A549 (cell line): Measurements from ENCODE around the gene OVOL1. TPM values are rescaled to one million over a fixed set of nuclear protein-coding genes. Genes with fewer than 3 reads are reported as not detected.

Experiments
- ATAC-seq, 2 experiments: fragments of 200-7000 bp in 1 of 2; fragments of >200 bp in 1 of 2; cut with Nextera tagmentation in 1 of 2; cut with Tn5 transposase in 1 of 2; 3 replicates each; pipeline versions ENCODE4 v1.8.0 to v1.9.1; 2018 to 2020; ENCODE audit warnings: mild to moderate bottlenecking in 1 of 2, moderate library complexity in 1 of 2
- CTCF ChIA-PET: fragments of 300-600 bp; sonication (Branson Sonifier 250); formaldehyde crosslinking; extraction: SDS; loops from one replicate; lab custom pipeline; 2021; ENCODE audit warnings: antibody characterized with exemption, inconsistent platforms; lab: Yijun Ruan, JAX
- POLR2A ChIA-PET: fragments of 350-600 bp; formaldehyde crosslinking; extraction: SDS; loops from one replicate; lab custom pipeline; 2021; ENCODE audit warnings: antibody characterized with exemption, inconsistent platforms; lab: Yijun Ruan, JAX
- DNase-seq, 2 experiments: peaks; one replicate each; pipeline versions ENCODE4 v3.0.0 to v3.0.0-alpha.2; 2011 to 2016; ENCODE audit warnings: low read depth in 1 of 2, low spot score in 1 of 2
- FAIRE-seq: peaks from 2 replicates; lab custom pipeline; 2011; peaks lifted over from hg19 to GRCh38; lab: Jason Lieb, UNC
- H3K27ac ChIP-seq, 2 experiments: fragments of >200 bp; sonication (Bioruptor Twin); formaldehyde crosslinking; 3 replicates each; pipeline ENCODE4 v1.5.1; 2016 to 2017
- H3K4me1 ChIP-seq: fragments of >200 bp; sonication (Bioruptor Twin); formaldehyde crosslinking; 3 replicates; pipeline ENCODE4 v1.6.1; 2016
- H3K4me2 ChIP-seq: fragments of >200 bp; sonication (Bioruptor Twin); formaldehyde crosslinking; 3 replicates; pipeline ENCODE4 v1.6.1; 2016
- H3K4me3 ChIP-seq: fragments of >200 bp; sonication (Bioruptor Twin); formaldehyde crosslinking; 3 replicates; pipeline ENCODE4 v1.5.1; 2016
- H3K9me3 ChIP-seq: fragments of >200 bp; sonication (Bioruptor Twin); formaldehyde crosslinking; 3 replicates; pipeline ENCODE4 v1.6.1; 2016
- BCL3 ChIP-seq: fragments of >200 bp; sonication (Bioruptor Twin); formaldehyde crosslinking; IDR thresholded peaks from 3 replicates; pipeline ENCODE4 v1.6.1; 2016
- BHLHE40 ChIP-seq: IDR thresholded peaks from 2 replicates; pipeline ENCODE4 v1.6.1; 2012; ENCODE audit warnings: low read depth, low read length, inconsistent platforms
- CBX8 ChIP-seq: fragments of 200-600 bp; sonication (generic); IDR thresholded peaks from 2 replicates; pipeline ENCODE4 v1.6.1; 2016
- EHMT2 ChIP-seq: fragments of 200-600 bp; sonication (generic); IDR thresholded peaks from 2 replicates; pipeline ENCODE4 v1.6.1; 2016; ENCODE audit warnings: antibody characterized with exemption, low read depth, mild to moderate bottlenecking, moderate library complexity
- EP300 ChIP-seq, 2 experiments: fragments of >200 bp; sonication (Bioruptor Twin); formaldehyde crosslinking; IDR thresholded peaks; 2 replicates in 1 of 2; 3 replicates in 1 of 2; pipeline ENCODE4 v1.6.1; 2016 to 2017
- ESRRA ChIP-seq: fragments of 150-350 bp; IDR thresholded peaks from 2 replicates; pipeline ENCODE4 v1.6.1; 2014; ENCODE audit warnings: mild to moderate bottlenecking, low read length, borderline replicate concordance
- FOSB ChIP-seq: fragments of 250-450 bp; sonication (Bioruptor Pico); IDR thresholded peaks from 2 replicates; pipeline ENCODE4 v1.5.0; 2020; ENCODE audit warnings: mild to moderate bottlenecking, moderate library complexity
- FOSL2 ChIP-seq, 2 experiments: fragments of 450-650 bp in 1 of 2; fragments of >200 bp in 1 of 2; sonication (Bioruptor Twin) in 1 of 2; formaldehyde crosslinking; IDR thresholded peaks; 2 replicates each; pipeline versions ENCODE4 v1.5.0 to v1.6.1; 2016 to 2020; ENCODE audit warnings: mild to moderate bottlenecking in 1 of 2, moderate library complexity in 1 of 2
- FOXS1 ChIP-seq: fragments of 250-450 bp; sonication (Bioruptor Pico); IDR thresholded peaks from 2 replicates; pipeline ENCODE4 v1.5.0; 2020; ENCODE audit warnings: mild to moderate bottlenecking, moderate library complexity
- HDAC2 ChIP-seq: fragments of 200-600 bp; sonication (generic); IDR thresholded peaks from 2 replicates; pipeline ENCODE4 v1.6.1; 2016
- HES2 ChIP-seq: fragments of >200 bp; sonication (Bioruptor Twin); formaldehyde crosslinking; IDR thresholded peaks from 2 replicates; pipeline ENCODE4 v1.6.1; 2016
- HEYL ChIP-seq: fragments of 250-450 bp; sonication (Bioruptor Pico); IDR thresholded peaks from 2 replicates; pipeline ENCODE4 v1.8.0; 2021; ENCODE audit warnings: mild to moderate bottlenecking, moderate library complexity
- HMGXB4 ChIP-seq: fragments of 250-450 bp; sonication (Bioruptor Pico); IDR thresholded peaks from 2 replicates; pipeline ENCODE4 v1.5.0; 2021; ENCODE audit warnings: mild to moderate bottlenecking, moderate library complexity, borderline replicate concordance
- HOXA7 ChIP-seq: fragments of 250-450 bp; sonication (Bioruptor Pico); IDR thresholded peaks from 2 replicates; pipeline ENCODE4 v1.5.0; 2020; ENCODE audit warnings: mild to moderate bottlenecking, moderate library complexity
- JUN ChIP-seq, 2 experiments: fragments of >200 bp; sonication (Bioruptor Twin); formaldehyde crosslinking; IDR thresholded peaks; 2 replicates in 1 of 2; 3 replicates in 1 of 2; pipeline ENCODE4 v1.6.1; 2016 to 2017
- JUNB ChIP-seq: fragments of >200 bp; sonication (Bioruptor Twin); formaldehyde crosslinking; IDR thresholded peaks from 2 replicates; pipeline ENCODE4 v1.6.1; 2016
- KDM1A ChIP-seq: fragments of 200-600 bp; sonication (generic); IDR thresholded peaks from 2 replicates; pipeline ENCODE4 v1.6.1; 2016; ENCODE audit warnings: low read depth, mild to moderate bottlenecking
- KDM5A ChIP-seq: fragments of 200-600 bp; sonication (generic); IDR thresholded peaks from 2 replicates; pipeline ENCODE4 v1.6.1; 2016; ENCODE audit warnings: antibody characterized with exemption, mild to moderate bottlenecking
- MAFK ChIP-seq: fragments of 450-650 bp; IDR thresholded peaks from 2 replicates; pipeline ENCODE4 v1.6.1; 2014; ENCODE audit not compliant: partially characterized antibody
- MAZ ChIP-seq: fragments of 150-350 bp; IDR thresholded peaks from 2 replicates; pipeline ENCODE4 v1.6.1; 2014; ENCODE audit warnings: antibody characterized with exemption, low read depth, low read length, borderline replicate concordance
- MYC ChIP-seq: IDR thresholded peaks from 2 replicates; pipeline ENCODE4 v1.6.1; 2012; ENCODE audit warnings: mild to moderate bottlenecking, inconsistent platforms, low read length, improper control_type of control experiment, borderline replicate concordance
- NR3C1 ChIP-seq: fragments of >200 bp; sonication (Bioruptor Twin); formaldehyde crosslinking; IDR thresholded peaks from 3 replicates; pipeline ENCODE4 v1.6.1; 2017
- PHF8 ChIP-seq: fragments of 200-600 bp; sonication (generic); IDR thresholded peaks from 2 replicates; pipeline ENCODE4 v1.6.1; 2016; ENCODE audit warnings: low read depth, mild to moderate bottlenecking, antibody characterized with exemption, moderate library complexity, borderline replicate concordance
- POLR2A ChIP-seq: IDR thresholded peaks from 2 replicates; pipeline ENCODE4 v1.6.1; 2012; ENCODE audit warnings: mild to moderate bottlenecking, low read length
- RFX5 ChIP-seq: fragments of 450-650 bp; IDR thresholded peaks from 2 replicates; pipeline ENCODE4 v1.7.1; 2014; ENCODE audit warnings: antibody characterized with exemption, mild to moderate bottlenecking, moderate library complexity
- SREBF2 ChIP-seq: fragments of 450-650 bp; IDR thresholded peaks from 2 replicates; pipeline ENCODE4 v1.6.1; 2014; ENCODE audit warnings: mild to moderate bottlenecking, moderate library complexity
- TFCP2L1 ChIP-seq: fragments of 250-450 bp; sonication (Bioruptor Pico); IDR thresholded peaks from 2 replicates; pipeline ENCODE4 v1.5.0; 2021; ENCODE audit warnings: mild to moderate bottlenecking
- WGBS: methylation state at CpG from one replicate; pipeline ENCODE4 v1.1.6; 2017; ENCODE audit errors: missing lambda C conversion rate; 5-methylcytosine and 5-hydroxymethylcytosine counted together
- polyA plus RNA-seq, 4 experiments: library from polyadenylated mRNA; depleted of rRNA in 3 of 4; stranded (reverse); fragments of >200 nt; fragmentation: RNase III in 1 of 4; extraction: RNeasy Plus Mini Kit Qiagen cat#74134 plus additional on column Dnase treatment in 1 of 4; gene quantifications; 2 replicates in 3 of 4; 3 replicates in 1 of 4; pipeline ENCODE4 v1.2.3, GENCODE V29; 2011 to 2017
- TF ChIP-seq, protein P1 (sequence below): fragments of 450-650 bp; IDR thresholded peaks from 2 replicates; pipeline ENCODE4 v1.6.1; 2014; ENCODE audit warnings: antibody characterized with exemption
- TF ChIP-seq, protein P2 (sequence below): fragments of >200 bp; sonication (Bioruptor Twin); formaldehyde crosslinking; IDR thresholded peaks from 3 replicates; pipeline ENCODE4 v1.5.1; 2016

OVOL1 gene
- polyA plus RNA-seq, 2 of the 4 experiments (the other 2 are of a cell fraction) = not detected

DNA sequence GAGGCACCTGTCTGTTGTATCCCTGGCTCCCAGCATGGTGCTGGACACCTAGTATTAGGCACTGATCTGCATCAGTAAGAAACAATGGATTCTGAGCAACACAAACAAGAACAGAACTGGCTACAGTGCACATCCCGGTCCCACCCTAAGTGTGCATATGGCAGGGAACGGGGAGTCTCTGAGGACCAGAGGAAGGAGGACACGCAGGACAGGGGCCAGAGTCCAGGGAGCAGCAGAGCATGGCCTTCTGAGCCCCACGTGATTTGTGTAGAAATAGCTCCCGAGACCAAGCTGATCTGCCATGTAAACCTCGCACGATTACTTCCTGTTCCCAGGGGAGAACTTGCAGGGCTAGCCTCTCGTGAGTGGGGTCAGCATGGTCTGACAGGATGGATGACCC lies 34.2 kb downstream of the OVOL1 start:
- TF ChIP-seq, protein P1, sequence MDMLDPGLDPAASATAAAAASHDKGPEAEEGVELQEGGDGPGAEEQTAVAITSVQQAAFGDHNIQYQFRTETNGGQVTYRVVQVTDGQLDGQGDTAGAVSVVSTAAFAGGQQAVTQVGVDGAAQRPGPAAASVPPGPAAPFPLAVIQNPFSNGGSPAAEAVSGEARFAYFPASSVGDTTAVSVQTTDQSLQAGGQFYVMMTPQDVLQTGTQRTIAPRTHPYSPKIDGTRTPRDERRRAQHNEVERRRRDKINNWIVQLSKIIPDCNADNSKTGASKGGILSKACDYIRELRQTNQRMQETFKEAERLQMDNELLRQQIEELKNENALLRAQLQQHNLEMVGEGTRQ = no peak
- TF ChIP-seq MAFK = no peak
- TF ChIP-seq ESRRA = no peak
- TF ChIP-seq KDM5A = no peak
- no peak for TF ChIP-seq EP300 (IDR thresholded peaks at IDR 0.05)
- TF ChIP-seq JUNB = no peak
- no peak for TF ChIP-seq JUN (IDR thresholded peaks at IDR 0.05)
- TF ChIP-seq FOXS1 = no peak
- no peak for TF ChIP-seq EHMT2
- TF ChIP-seq FOSL2 (IDR thresholded peaks at IDR 0.05) = no peak
- no peak for TF ChIP-seq FOSL2 (CRISPR knock-in tag; IDR thresholded peaks at IDR 0.05)
- no peak for TF ChIP-seq CBX8
- no peak for TF ChIP-seq HES2
- TF ChIP-seq HOXA7 = no peak
- no peak for TF ChIP-seq FOSB (CRISPR knock-in tag)
- TF ChIP-seq HMGXB4 (CRISPR knock-in tag) = no peak
- TF ChIP-seq POLR2A = no peak
- TF ChIP-seq, protein P2, sequence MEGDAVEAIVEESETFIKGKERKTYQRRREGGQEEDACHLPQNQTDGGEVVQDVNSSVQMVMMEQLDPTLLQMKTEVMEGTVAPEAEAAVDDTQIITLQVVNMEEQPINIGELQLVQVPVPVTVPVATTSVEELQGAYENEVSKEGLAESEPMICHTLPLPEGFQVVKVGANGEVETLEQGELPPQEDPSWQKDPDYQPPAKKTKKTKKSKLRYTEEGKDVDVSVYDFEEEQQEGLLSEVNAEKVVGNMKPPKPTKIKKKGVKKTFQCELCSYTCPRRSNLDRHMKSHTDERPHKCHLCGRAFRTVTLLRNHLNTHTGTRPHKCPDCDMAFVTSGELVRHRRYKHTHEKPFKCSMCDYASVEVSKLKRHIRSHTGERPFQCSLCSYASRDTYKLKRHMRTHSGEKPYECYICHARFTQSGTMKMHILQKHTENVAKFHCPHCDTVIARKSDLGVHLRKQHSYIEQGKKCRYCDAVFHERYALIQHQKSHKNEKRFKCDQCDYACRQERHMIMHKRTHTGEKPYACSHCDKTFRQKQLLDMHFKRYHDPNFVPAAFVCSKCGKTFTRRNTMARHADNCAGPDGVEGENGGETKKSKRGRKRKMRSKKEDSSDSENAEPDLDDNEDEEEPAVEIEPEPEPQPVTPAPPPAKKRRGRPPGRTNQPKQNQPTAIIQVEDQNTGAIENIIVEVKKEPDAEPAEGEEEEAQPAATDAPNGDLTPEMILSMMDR = no peak
- TF ChIP-seq MAZ = no peak
- TF ChIP-seq HEYL (CRISPR knock-in tag) = no peak
- TF ChIP-seq TFCP2L1 = no peak
- H3K4me2 ChIP-seq = no peak overlapping the region
- POLR2A ChIA-PET = interaction anchor here (0.8 kb wide), 1 partner anchor 100 kb away, joined by 4 read pairs; the partner anchor contains the start of gene RNASEH2C
- H3K9me3 ChIP-seq = no peaks in the 10 kb centered on the region
- CTCF ChIA-PET = interaction anchor here (1.5 to 14.1 kb wide), 2 partner anchors 39 to 110 kb away, joined by 3 to 222 read pairs; partner anchors contain the start of gene KAT5
- no peak overlapping the region for H3K4me3 ChIP-seq
- no peak for FAIRE-seq
- peaks cover 6% of the 10 kb centered on the region; the same call in 1 of the 3 replicates for H3K4me1 ChIP-seq
- WGBS = 65% methylated on average over 4 of the region's 8 CpGs
- no peak for ATAC-seq
- H3K27ac ChIP-seq = no peak overlapping the region
- DNase-seq = no peak

DNA sequence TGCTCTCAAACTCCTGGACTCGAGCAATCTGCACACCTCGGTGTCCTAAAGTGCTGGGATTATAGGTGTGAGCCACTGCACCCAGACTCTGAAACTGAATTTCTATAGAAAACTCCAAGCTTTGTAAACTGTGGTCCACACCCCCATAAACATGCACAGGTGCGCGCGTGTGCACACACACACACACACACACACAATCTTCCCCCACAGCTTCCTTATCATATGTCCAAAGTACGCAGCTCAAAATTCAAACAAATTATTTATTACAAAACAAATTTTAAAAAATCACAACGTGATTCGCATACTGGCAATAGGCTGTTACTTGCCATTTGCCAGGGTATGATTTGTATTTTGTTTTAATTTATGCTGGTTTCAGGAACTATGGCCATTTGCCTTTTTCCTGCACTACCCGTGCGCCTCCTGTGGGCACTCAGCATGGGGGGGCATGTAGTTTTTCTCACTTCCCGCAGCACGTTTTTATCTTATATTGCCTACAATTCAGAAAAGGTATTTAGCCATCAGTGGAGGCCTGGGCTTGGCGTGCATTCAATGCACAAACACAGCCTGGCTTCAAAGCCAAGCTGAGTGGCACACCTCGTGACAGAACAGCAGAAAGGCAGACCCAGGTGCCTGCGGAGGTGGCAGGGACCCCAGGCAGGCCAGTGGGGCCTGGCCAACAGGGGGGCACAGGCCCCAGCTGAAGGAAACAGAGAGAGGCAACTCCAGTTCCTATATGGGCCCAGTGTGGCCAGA lies 36.1 kb downstream of the OVOL1 start:
- CTCF ChIA-PET = interaction anchor here (0.6 to 14.1 kb wide), 7 partner anchors 16 to 200 kb away, joined by 3 to 222 read pairs (median 4); partner anchors contain the start of genes KAT5, MUS81 and RELA
- H3K4me2 ChIP-seq = no peak overlapping the region
- no peak overlapping the region for H3K4me3 ChIP-seq
- no peaks in the 10 kb centered on the region for H3K9me3 ChIP-seq
- no peak for ATAC-seq
- no peak for DNase-seq
- no peaks in the 10 kb centered on the region for H3K4me1 ChIP-seq
- POLR2A ChIA-PET = interaction anchor here (1.0 to 2.2 kb wide), 2 partner anchors 35 to 111 kb away, joined by 5 to 8 read pairs; partner anchors contain the start of genes CFL1 and KAT5
- FAIRE-seq = no peak
- H3K27ac ChIP-seq = no peak overlapping the region
- 62% methylated on average over 15 of the region's 15 CpGs for WGBS
- no peak for TF ChIP-seq HMGXB4 (CRISPR knock-in tag)
- TF ChIP-seq MAFK = no peak
- no peak for TF ChIP-seq SREBF2
- TF ChIP-seq RFX5 = no peak
- no peak for TF ChIP-seq KDM1A
- no peak for TF ChIP-seq BCL3
- TF ChIP-seq MYC = no peak
- TF ChIP-seq NR3C1 = no peak
- no peak for TF ChIP-seq BHLHE40
- TF ChIP-seq CBX8 = no peak
- no peak for TF ChIP-seq PHF8
- TF ChIP-seq FOSL2 (IDR thresholded peaks at IDR 0.05) = no peak
- TF ChIP-seq FOSL2 (CRISPR knock-in tag; IDR thresholded peaks at IDR 0.05) = no peak
- TF ChIP-seq HOXA7 = no peak
- no peak for TF ChIP-seq HDAC2
- TF ChIP-seq, protein P1 = no peak
